Vagina (tissue), 2 donors: ENCODE data around the gene UBL4B. TPM values are rescaled to one million over a fixed set of nuclear protein-coding genes. Genes with fewer than 3 reads are reported as not detected.

ENCODE experiments used
- DNase-seq, 2 donors: peaks; one replicate each; pipeline ENCODE4 v3.0.0-alpha.2; 2017; ENCODE audit errors: extremely low spot score in 2 of 2
- H3K27ac ChIP-seq: fragments of 200-600 bp; sonication (generic); one replicate; pipeline ENCODE4 v1.5.1; 2019
- H3K27me3 ChIP-seq: fragments of 200-600 bp; sonication (generic); one replicate; pipeline ENCODE4 v1.5.1; 2019
- H3K36me3 ChIP-seq, 2 donors: fragments of 200-600 bp; sonication (generic); one replicate each; pipeline ENCODE4 v1.5.1; 2017 to 2019
- H3K4me1 ChIP-seq: fragments of 200-600 bp; sonication (generic); one replicate; pipeline ENCODE4 v1.5.1; 2019
- H3K4me3 ChIP-seq, 2 donors: fragments of 200-600 bp; sonication (generic); 1 replicate in 1 of 2; 2 replicates in 1 of 2; pipeline ENCODE4 v1.5.1; 2016 to 2019
- H3K9me3 ChIP-seq: fragments of 200-600 bp; sonication (generic); one replicate; pipeline ENCODE4 v1.5.1; 2019
- POLR2A ChIP-seq, 2 donors: fragments of 450-650 bp; IDR thresholded peaks; one replicate each; pipeline ENCODE4 v1.6.1; 2017; ENCODE audit warnings: antibody characterized with exemption in 2 of 2, mild to moderate bottlenecking in 2 of 2, moderate library complexity in 2 of 2
- POLR2AphosphoS5 ChIP-seq, 2 donors: sonication (generic); formaldehyde crosslinking; IDR thresholded peaks; one replicate each; pipeline ENCODE4 v1.9.0; 2017; ENCODE audit warnings: antibody characterized with exemption in 2 of 2, mild to moderate bottlenecking in 2 of 2, low read depth in 1 of 2; ENCODE audit not compliant: insufficient read depth in 1 of 2
- intact Hi-C: fragments of 100-400 bp; cut with DNase I; formaldehyde crosslinking; loops from one replicate; pipeline ENCODE4 v1.15.1; 2023
- total RNA-seq: library from RNA; depleted of rRNA; stranded (reverse); fragments of >200 nt; gene quantifications from one replicate; pipeline ENCODE4 v1.2.3, GENCODE V29; 2016
- TF ChIP-seq, protein P1 (sequence below), 3 experiments: fragments of 450-650 bp in 2 of 3; fragments of 200-600 bp in 1 of 3; sonication (generic) in 1 of 3; IDR thresholded peaks; one replicate each; pipeline ENCODE4 v1.5.1; 2017 to 2019; ENCODE audit warnings: antibody characterized with exemption in 3 of 3, mild to moderate bottlenecking in 2 of 3, moderate library complexity in 2 of 3

The UBL4B gene
- total RNA-seq, 1 donor from 2014 or later: not detected

DNA sequence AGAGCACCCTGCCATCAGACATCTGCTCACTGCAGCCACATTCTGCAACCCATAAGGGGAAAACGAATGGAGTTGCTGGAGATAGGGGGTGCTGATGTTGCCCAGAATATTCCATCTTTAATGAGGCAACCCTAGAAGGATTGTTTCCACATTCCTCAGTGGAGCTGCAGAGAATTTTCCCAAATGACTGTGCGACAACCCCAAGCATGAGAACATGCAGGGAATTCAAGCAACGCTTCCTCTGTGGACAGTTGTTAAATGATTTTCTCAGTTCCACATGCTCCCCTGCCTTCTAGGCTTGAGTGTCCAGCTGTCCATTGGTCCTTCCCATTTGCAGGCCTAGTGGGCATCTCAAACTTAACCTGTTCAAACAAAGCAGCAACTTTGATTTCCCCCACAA is 20.5 kb upstream of the UBL4B start:
- Histone ChIP-seq H3K36me3 (no peaks in the 10 kb centered on the region), H3K4me3 (no peak overlapping the region), H3K27me3 (no peaks in the 10 kb centered on the region), H3K4me1 (no peaks in the 10 kb centered on the region), H3K27ac (no peak overlapping the region), H3K9me3 (no peaks in the 10 kb centered on the region)
- TF ChIP-seq POLR2AphosphoS5 (IDR thresholded peaks at IDR 0.05; ENCODE audit: insufficient read depth in 1 of 2, low read depth in 1 of 2) (no peak), POLR2A (IDR thresholded peaks at IDR 0.05) (no peak)
- TF ChIP-seq, protein P1, sequence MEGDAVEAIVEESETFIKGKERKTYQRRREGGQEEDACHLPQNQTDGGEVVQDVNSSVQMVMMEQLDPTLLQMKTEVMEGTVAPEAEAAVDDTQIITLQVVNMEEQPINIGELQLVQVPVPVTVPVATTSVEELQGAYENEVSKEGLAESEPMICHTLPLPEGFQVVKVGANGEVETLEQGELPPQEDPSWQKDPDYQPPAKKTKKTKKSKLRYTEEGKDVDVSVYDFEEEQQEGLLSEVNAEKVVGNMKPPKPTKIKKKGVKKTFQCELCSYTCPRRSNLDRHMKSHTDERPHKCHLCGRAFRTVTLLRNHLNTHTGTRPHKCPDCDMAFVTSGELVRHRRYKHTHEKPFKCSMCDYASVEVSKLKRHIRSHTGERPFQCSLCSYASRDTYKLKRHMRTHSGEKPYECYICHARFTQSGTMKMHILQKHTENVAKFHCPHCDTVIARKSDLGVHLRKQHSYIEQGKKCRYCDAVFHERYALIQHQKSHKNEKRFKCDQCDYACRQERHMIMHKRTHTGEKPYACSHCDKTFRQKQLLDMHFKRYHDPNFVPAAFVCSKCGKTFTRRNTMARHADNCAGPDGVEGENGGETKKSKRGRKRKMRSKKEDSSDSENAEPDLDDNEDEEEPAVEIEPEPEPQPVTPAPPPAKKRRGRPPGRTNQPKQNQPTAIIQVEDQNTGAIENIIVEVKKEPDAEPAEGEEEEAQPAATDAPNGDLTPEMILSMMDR (IDR thresholded peaks at IDR 0.05): no peak
- DNase-seq: no peak
- intact Hi-C loops: no loop called here

- TF ChIP-seq POLR2A (IDR thresholded peaks at IDR 0.05) (no peak), POLR2AphosphoS5 (IDR thresholded peaks at IDR 0.05; ENCODE audit: insufficient read depth in 1 of 2, low read depth in 1 of 2) (no peak)
- TF ChIP-seq, protein P1 (IDR thresholded peaks at IDR 0.05): no peak
- Histone ChIP-seq H3K27ac (no peak overlapping the region), H3K9me3 (no peaks in the 10 kb centered on the region), H3K36me3 (no peaks in the 10 kb centered on the region), H3K4me3 (no peak overlapping the region), H3K27me3 (no peaks in the 10 kb centered on the region), H3K4me1 (no peaks in the 10 kb centered on the region)
- intact Hi-C loops: no loop called here
- no peak for DNase-seq
Measured at GRCh38 chr1:110092991-110093390, 19.3 kb upstream of the UBL4B start.

- H3K4me3 ChIP-seq: no peak overlapping the region
- DNase-seq: no peak
- intact Hi-C loops: no loop called here
- TF ChIP-seq, protein P1 (IDR thresholded peaks at IDR 0.05): no peak
- no peak for TF ChIP-seq POLR2AphosphoS5 (IDR thresholded peaks at IDR 0.05; ENCODE audit: insufficient read depth in 1 of 2, low read depth in 1 of 2)
- no peak for TF ChIP-seq POLR2A (IDR thresholded peaks at IDR 0.05)
- H3K4me1 ChIP-seq: no peaks in the 10 kb centered on the region
- H3K36me3 ChIP-seq: no peaks in the 10 kb centered on the region
- no peaks in the 10 kb centered on the region for H3K27me3 ChIP-seq
- H3K27ac ChIP-seq: no peak overlapping the region
- H3K9me3 ChIP-seq: no peaks in the 10 kb centered on the region
Measured at GRCh38 chr1:110094931-110095654, 17.1 kb upstream of the UBL4B start.

- TF ChIP-seq POLR2AphosphoS5 (IDR thresholded peaks at IDR 0.05; ENCODE audit: insufficient read depth in 1 of 2, low read depth in 1 of 2) (no peak), POLR2A (IDR thresholded peaks at IDR 0.05) (no peak)
- TF ChIP-seq, protein P1 (IDR thresholded peaks at IDR 0.05): no peak
- no peak for DNase-seq
- Histone ChIP-seq H3K27me3 (no peaks in the 10 kb centered on the region), H3K9me3 (no peaks in the 10 kb centered on the region), H3K4me1 (no peaks in the 10 kb centered on the region), H3K27ac (no peak overlapping the region), H3K4me3 (no peak overlapping the region), H3K36me3 (no peaks in the 10 kb centered on the region)
- intact Hi-C loops: no loop called here
Measured at GRCh38 chr1:110097507-110098221, 14.6 kb upstream of the UBL4B start.
